Neural crest cell (in vitro differentiated cells): ENCODE data around the gene IGFBP2. TPM values are rescaled to one million over a fixed set of nuclear protein-coding genes. Genes with fewer than 3 reads are reported as not detected.

Experiments used
- DNase-seq: peaks from one replicate; pipeline ENCODE4 v3.0.0; 2021; ENCODE audit warnings: low read depth, mixed read lengths, low spot score
- H3K27ac Mint-ChIP-seq: one replicate; pipeline ENCODE4 v1.8.0; 2021; ENCODE audit warnings: mild to moderate bottlenecking, mixed read lengths; ENCODE audit not compliant: unreplicated experiment
- H3K27me3 Mint-ChIP-seq: 2 replicates; pipeline ENCODE4 v1.8.0; 2021; ENCODE audit warnings: low read depth, mild to moderate bottlenecking, mixed read lengths
- H3K36me3 Mint-ChIP-seq: 2 replicates; pipeline ENCODE4 v1.8.0; 2021; ENCODE audit warnings: low read depth, mild to moderate bottlenecking, mixed read lengths
- H3K4me1 Mint-ChIP-seq: 2 replicates; pipeline ENCODE4 v1.8.0; 2021; ENCODE audit warnings: mixed read lengths
- H3K4me3 Mint-ChIP-seq: one replicate; pipeline ENCODE4 v1.8.0; 2021; ENCODE audit warnings: mild to moderate bottlenecking, mixed read lengths
- H3K9me3 Mint-ChIP-seq: 2 replicates; pipeline ENCODE4 v1.8.0; 2021; ENCODE audit warnings: mixed read lengths
- CTCF ChIP-seq: fragments of 200-600 bp; sonication (generic); conservative IDR thresholded peaks from 2 replicates; pipeline ENCODE4 v1.5.0; 2021; ENCODE audit warnings: antibody characterized with exemption, mild to moderate bottlenecking
- total RNA-seq: library from RNA; stranded (reverse); gene quantifications from 2 replicates; pipeline ENCODE4 v1.2.1, GENCODE V29; 2021

Gene IGFBP2
- total RNA-seq, 1 donor from 2014 or later, result 366 TPM

GRCh38 chr2:216692636-216693413 lies 59.6 kb downstream of the IGFBP2 start:
- DNase-seq, result peak; percentile 84
- Mint-ChIP-seq H3K4me1 (peaks cover 51% of the 10 kb centered on the region), H3K27me3 (no peaks in the 10 kb centered on the region), H3K27ac (peak overlapping the region; percentile 69), H3K36me3 (no peaks in the 10 kb centered on the region), H3K9me3 (no peaks in the 10 kb centered on the region), H3K4me3 (peak overlapping the region; percentile 91)
- TF ChIP-seq CTCF, result no peak

GRCh38 chr2:216693414-216694080 lies 60.3 kb downstream of the IGFBP2 start:
- Mint-ChIP-seq H3K4me1 (peaks cover 48% of the 10 kb centered on the region), H3K4me3 (peak overlapping the region; percentile 91), H3K27me3 (no peaks in the 10 kb centered on the region), H3K9me3 (no peaks in the 10 kb centered on the region), H3K36me3 (no peaks in the 10 kb centered on the region), H3K27ac (peak overlapping the region; percentile 84)
- TF ChIP-seq CTCF, result no peak
- no peak for DNase-seq

GRCh38 chr2:216694082-216694825 lies 61.0 kb downstream of the IGFBP2 start:
- peak overlapping the region; percentile 91 for H3K4me3 Mint-ChIP-seq
- no peaks in the 10 kb centered on the region for H3K36me3 Mint-ChIP-seq
- H3K27me3 Mint-ChIP-seq, result no peaks in the 10 kb centered on the region
- DNase-seq, result peak; percentile 59
- H3K4me1 Mint-ChIP-seq, result peaks cover 41% of the 10 kb centered on the region
- H3K9me3 Mint-ChIP-seq, result no peaks in the 10 kb centered on the region
- peak overlapping the region; percentile 72 for H3K27ac Mint-ChIP-seq
- TF ChIP-seq CTCF, result peak; percentile 22

- Mint-ChIP-seq H3K27me3 (no peaks in the 10 kb centered on the region), H3K27ac (peak overlapping the region; percentile 37)
- no peak for TF ChIP-seq CTCF
Measured at GRCh38 chr2:216694826-216695217, 61.6 kb downstream of the IGFBP2 start.

GRCh38 chr2:216695401-216695821 lies 62.2 kb downstream of the IGFBP2 start, which contains the start of gene IGFBP5:
Gene IGFBP5 (minus strand): TSS chr2:216695549. CDS start chr2:216694775, 774 bp downstream.
- H3K27ac Mint-ChIP-seq, result peak within 1 kb of the TSS; percentile 85
- peaks cover 30% of the 10 kb centered on the region for H3K4me1 Mint-ChIP-seq
- no peaks in the 10 kb centered on the region for H3K36me3 Mint-ChIP-seq
- no peaks in the 10 kb centered on the region for H3K9me3 Mint-ChIP-seq
- no peaks in the 10 kb centered on the region for H3K27me3 Mint-ChIP-seq
- peak; percentile 51 for DNase-seq
- H3K4me3 Mint-ChIP-seq, result peak within 1 kb of the TSS; percentile 91
- peak; percentile 14 for TF ChIP-seq CTCF

More at GRCh38 chr2:216694826-216695217, 61.6 kb downstream of the IGFBP2 start:
- DNase-seq, result no peak
- Mint-ChIP-seq H3K9me3 (no peaks in the 10 kb centered on the region), H3K4me1 (peaks cover 36% of the 10 kb centered on the region), H3K4me3 (peak overlapping the region; percentile 91), H3K36me3 (no peaks in the 10 kb centered on the region)
